Parathyroid adenoma (tissue), 2 donors: ENCODE data around the gene INSM1.

ENCODE experiments used
- H2AFZ ChIP-seq: fragments of 300-600 bp; sonication (generic); one replicate; pipeline ENCODE4 v1.7.0; 2017; ENCODE audit warnings: antibody characterized with exemption, mild to moderate bottlenecking
- H3K27ac ChIP-seq: fragments of 300-600 bp; sonication (generic); one replicate; pipeline ENCODE4 v1.7.0; 2017
- H3K27me3 ChIP-seq: fragments of 300-600 bp; sonication (generic); one replicate; pipeline ENCODE4 v1.7.0; 2017; ENCODE audit warnings: low read length; ENCODE audit not compliant: control insufficient read depth, insufficient read depth
- H3K36me3 ChIP-seq: fragments of 300-600 bp; sonication (generic); one replicate; pipeline ENCODE4 v1.7.0; 2017; ENCODE audit warnings: low read length; ENCODE audit not compliant: control insufficient read depth, insufficient read depth
- H3K4me1 ChIP-seq: fragments of 300-600 bp; sonication (generic); one replicate; pipeline ENCODE4 v1.7.0; 2017; ENCODE audit warnings: control low read depth
- H3K4me2 ChIP-seq: fragments of 300-600 bp; sonication (generic); one replicate; pipeline ENCODE4 v1.7.0; 2017; ENCODE audit warnings: low read length
- H3K4me3 ChIP-seq: fragments of 300-600 bp; sonication (generic); one replicate; pipeline ENCODE4 v1.7.0; 2017; ENCODE audit warnings: low read depth, low read length
- H3K79me2 ChIP-seq: fragments of 300-600 bp; sonication (generic); one replicate; pipeline ENCODE4 v1.7.0; 2017; ENCODE audit warnings: control low read depth
- H3K9ac ChIP-seq: fragments of 300-600 bp; sonication (generic); one replicate; pipeline ENCODE4 v1.7.0; 2017; ENCODE audit warnings: mild to moderate bottlenecking
- H3K9me3 ChIP-seq: fragments of 300-600 bp; sonication (generic); one replicate; pipeline ENCODE4 v1.7.0; 2017; ENCODE audit warnings: low read length; ENCODE audit not compliant: control insufficient read depth
- TF ChIP-seq, protein P1 (sequence below): fragments of 300-600 bp; sonication (generic); IDR thresholded peaks from one replicate; pipeline ENCODE4 v1.7.0; 2017; ENCODE audit warnings: antibody characterized with exemption, mild to moderate bottlenecking
- donor health status: primary hyperparathyroidism.

The INSM1 gene, protein sequence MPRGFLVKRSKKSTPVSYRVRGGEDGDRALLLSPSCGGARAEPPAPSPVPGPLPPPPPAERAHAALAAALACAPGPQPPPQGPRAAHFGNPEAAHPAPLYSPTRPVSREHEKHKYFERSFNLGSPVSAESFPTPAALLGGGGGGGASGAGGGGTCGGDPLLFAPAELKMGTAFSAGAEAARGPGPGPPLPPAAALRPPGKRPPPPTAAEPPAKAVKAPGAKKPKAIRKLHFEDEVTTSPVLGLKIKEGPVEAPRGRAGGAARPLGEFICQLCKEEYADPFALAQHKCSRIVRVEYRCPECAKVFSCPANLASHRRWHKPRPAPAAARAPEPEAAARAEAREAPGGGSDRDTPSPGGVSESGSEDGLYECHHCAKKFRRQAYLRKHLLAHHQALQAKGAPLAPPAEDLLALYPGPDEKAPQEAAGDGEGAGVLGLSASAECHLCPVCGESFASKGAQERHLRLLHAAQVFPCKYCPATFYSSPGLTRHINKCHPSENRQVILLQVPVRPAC

DNA sequence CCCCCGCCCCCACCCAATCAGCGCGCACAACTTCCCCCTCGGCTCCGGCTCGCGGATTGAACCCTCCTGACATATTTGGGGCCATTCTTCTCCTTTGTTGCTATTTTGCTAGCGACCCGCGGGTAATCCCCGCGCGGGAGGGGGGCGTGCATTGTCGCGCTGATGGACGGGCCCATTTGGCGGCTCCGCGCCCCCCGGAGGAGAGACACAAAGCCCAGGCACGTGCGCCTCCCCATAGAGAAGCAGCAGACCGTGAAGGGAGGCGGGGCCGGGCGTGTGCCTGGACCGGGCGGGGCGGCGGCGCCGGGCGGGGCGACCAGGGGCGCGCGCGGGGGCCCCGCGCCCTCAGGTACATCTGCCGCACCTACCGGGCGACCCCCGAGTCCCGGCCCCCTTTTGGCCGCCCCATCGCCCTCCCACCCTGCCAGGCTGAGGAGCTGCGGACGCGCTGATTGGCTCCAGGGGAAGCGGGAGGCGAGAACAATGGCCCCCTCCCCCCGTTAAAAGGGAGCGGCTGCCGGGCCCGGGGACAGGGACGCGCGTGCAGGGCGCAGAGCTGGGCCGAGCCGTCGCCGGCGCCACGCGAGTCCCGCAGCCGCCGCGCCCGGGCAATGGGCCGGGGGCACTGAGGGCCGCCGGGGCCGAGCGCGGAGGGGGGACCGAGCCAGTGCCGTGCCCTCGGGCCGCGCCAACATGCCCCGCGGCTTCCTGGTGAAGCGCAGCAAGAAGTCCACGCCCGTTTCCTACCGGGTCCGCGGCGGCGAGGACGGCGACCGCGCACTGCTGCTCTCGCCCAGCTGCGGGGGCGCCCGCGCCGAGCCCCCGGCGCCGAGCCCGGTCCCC, at the start of gene INSM1:
INSM1 (plus strand) TSS at position 530 of the 843 bp plus-strand sequence; CDS start at position 694, 164 bp downstream.
- H3K36me3 ChIP-seq, result no peaks in the 10 kb centered on the region
- no peaks in the 10 kb centered on the region for H3K79me2 ChIP-seq
- H3K4me2 ChIP-seq, result peak within 1 kb of the TSS; percentile 18
- TF ChIP-seq, protein P1, sequence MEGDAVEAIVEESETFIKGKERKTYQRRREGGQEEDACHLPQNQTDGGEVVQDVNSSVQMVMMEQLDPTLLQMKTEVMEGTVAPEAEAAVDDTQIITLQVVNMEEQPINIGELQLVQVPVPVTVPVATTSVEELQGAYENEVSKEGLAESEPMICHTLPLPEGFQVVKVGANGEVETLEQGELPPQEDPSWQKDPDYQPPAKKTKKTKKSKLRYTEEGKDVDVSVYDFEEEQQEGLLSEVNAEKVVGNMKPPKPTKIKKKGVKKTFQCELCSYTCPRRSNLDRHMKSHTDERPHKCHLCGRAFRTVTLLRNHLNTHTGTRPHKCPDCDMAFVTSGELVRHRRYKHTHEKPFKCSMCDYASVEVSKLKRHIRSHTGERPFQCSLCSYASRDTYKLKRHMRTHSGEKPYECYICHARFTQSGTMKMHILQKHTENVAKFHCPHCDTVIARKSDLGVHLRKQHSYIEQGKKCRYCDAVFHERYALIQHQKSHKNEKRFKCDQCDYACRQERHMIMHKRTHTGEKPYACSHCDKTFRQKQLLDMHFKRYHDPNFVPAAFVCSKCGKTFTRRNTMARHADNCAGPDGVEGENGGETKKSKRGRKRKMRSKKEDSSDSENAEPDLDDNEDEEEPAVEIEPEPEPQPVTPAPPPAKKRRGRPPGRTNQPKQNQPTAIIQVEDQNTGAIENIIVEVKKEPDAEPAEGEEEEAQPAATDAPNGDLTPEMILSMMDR, result no peak
- no peak within 1 kb of the TSS for H3K27ac ChIP-seq
- no peaks in the 10 kb centered on the region for H3K4me1 ChIP-seq
- no peak within 1 kb of the TSS for H3K4me3 ChIP-seq
- no peak within 1 kb of the TSS for H3K9ac ChIP-seq
- no peaks in the 10 kb centered on the region for H3K9me3 ChIP-seq
- H2AFZ ChIP-seq, result peak within 1 kb of the TSS; percentile 46
- no peaks in the 10 kb centered on the region for H3K27me3 ChIP-seq

DNA sequence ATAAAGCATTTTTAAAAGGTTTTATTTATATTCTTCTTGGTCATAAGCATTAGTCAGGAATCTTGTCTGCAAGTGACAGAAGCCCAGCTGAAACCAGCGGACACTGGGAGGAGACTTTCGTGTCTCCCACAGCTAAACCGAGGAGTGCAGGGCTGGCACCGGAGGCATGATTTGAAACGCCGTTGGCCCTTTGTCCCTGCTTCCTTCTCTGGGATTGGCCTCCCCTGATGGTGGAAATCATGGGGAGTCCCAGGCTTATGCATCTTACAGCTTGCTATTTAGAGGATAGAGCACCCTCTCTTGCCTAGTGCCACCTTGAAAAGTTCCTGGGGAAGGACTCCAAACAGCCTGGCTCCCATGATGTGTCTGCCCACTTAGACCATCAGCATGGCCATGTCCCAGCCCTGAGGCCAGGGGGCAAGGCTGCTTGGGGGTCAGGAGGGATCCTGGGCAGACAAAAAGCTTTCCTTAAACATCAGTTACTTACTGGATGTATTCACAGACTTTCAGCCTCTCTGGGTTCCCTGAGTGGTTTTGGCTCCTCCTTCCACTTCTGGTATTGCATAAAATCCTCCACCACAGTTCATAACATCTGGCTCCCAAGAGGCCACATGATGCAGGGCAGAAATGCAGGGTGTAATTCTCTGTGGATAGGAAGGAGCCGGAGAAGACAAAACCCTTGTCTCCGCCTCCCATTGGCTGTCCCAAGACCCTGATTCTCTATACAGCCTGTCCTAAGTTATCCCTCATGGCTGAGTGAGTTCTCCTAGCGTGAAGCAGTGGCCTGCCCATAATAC, 49.3 kb upstream of the INSM1 start:
- Histone ChIP-seq H3K4me3 (no peak overlapping the region), H3K27ac (no peak overlapping the region)
- TF ChIP-seq, protein P1, result no peak

DNA sequence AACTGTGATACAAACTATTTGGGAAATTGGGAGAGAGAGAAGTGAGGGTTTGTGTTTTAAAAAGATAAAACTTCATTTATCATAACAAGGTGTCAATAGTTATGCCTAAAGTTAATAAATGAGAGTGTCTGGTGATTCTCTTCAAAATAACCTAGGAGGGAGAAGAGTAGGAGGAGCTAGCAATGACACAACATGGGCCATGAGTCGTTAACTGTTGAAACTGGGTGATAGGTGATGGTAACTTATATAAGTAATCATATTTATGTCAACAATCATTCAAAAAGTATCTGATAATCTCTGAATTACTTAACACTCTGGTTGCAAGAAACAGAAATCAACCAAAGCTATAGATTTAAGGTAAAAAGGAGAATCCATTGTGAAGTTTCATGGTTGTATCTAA, 46.8 kb upstream of the INSM1 start:
- Histone ChIP-seq H3K27ac (no peak overlapping the region), H3K27me3 (no peaks in the 10 kb centered on the region), H3K4me2 (no peak overlapping the region), H3K4me3 (no peak overlapping the region), H3K36me3 (no peaks in the 10 kb centered on the region), H3K9me3 (no peaks in the 10 kb centered on the region), H3K4me1 (no peaks in the 10 kb centered on the region), H2AFZ (no peak overlapping the region), H3K79me2 (no peaks in the 10 kb centered on the region), H3K9ac (no peak overlapping the region)
- TF ChIP-seq, protein P1, result no peak

More for the DNA sequence above, 49.3 kb upstream of the INSM1 start:
- H3K79me2 ChIP-seq, result no peaks in the 10 kb centered on the region
- H3K27me3 ChIP-seq, result no peaks in the 10 kb centered on the region
- no peaks in the 10 kb centered on the region for H3K4me1 ChIP-seq
- no peak overlapping the region for H3K4me2 ChIP-seq
- no peaks in the 10 kb centered on the region for H3K9me3 ChIP-seq
- no peak overlapping the region for H3K9ac ChIP-seq
- H3K36me3 ChIP-seq, result no peaks in the 10 kb centered on the region
- H2AFZ ChIP-seq, result no peak overlapping the region

DNA sequence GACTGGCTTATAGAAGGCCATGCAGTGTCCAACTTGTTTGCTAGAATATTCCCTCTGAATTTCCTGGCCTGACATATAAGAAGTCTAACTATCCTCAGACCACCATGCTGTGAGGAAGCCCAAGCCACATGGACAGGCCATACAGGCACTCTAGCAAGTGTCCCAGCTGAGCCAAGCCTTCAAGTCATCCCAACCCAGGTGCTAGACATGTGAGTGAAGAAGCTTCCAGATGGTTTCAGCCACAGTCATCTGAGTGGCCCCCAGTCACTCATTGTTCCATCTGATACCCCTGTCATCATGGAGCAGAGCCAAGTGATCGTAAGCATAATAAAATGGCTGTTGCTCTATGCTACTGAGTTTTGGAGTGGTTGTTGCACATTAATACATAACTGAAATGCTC, 46.0 kb upstream of the INSM1 start:
- H2AFZ ChIP-seq, result no peak overlapping the region
- no peaks in the 10 kb centered on the region for H3K4me1 ChIP-seq
- no peaks in the 10 kb centered on the region for H3K9me3 ChIP-seq
- H3K9ac ChIP-seq, result no peak overlapping the region
- no peaks in the 10 kb centered on the region for H3K79me2 ChIP-seq
- H3K27ac ChIP-seq, result no peak overlapping the region
- no peaks in the 10 kb centered on the region for H3K36me3 ChIP-seq
- H3K27me3 ChIP-seq, result no peaks in the 10 kb centered on the region
- no peak overlapping the region for H3K4me3 ChIP-seq
- TF ChIP-seq, protein P1, result no peak
- no peak overlapping the region for H3K4me2 ChIP-seq
